ENCODE data around the gene CXCL10.

Gene CXCL10

GRCh38 chr4:76023389-76023788 is at the start of gene CXCL10:
TSS of gene CXCL10 (minus strand) at chr4:76023497. CDS start at chr4:76023431, 66 bp downstream.
- ChIA-PET POLR2A (no interaction called here), CTCF (interaction anchor here (1.5 to 3.6 kb wide), 2 partner anchors 8 to 27 kb away, joined by 3 to 22 read pairs; no protein-coding TSS in a partner anchor)
- DNase-seq (ENCODE audit: low read depth, low spot score) = no peak

GRCh38 chr4:76072760-76073159 is 49.5 kb upstream of the CXCL10 start:
- CTCF ChIA-PET = no interaction called here

More at GRCh38 chr4:76023389-76023788, at the start of gene CXCL10:
- no peak for TF ChIP-seq CTCF (IDR thresholded peaks at IDR 0.05; ENCODE audit: insufficient read depth, low read length, missing control alignments)
- no peak within 1 kb of the TSS for H3K4me3 ChIP-seq (ENCODE audit: low read depth, low read length)

GRCh38 chr4:76067652-76068286 is 44.5 kb upstream of the CXCL10 start:
- CTCF ChIA-PET = interaction anchor here (0.7 to 6.7 kb wide), 15 partner anchors 9 to 172 kb away, joined by 3 to 153 read pairs (median 4); partner anchors contain the start of gene SDAD1
- H3K4me3 ChIP-seq (ENCODE audit: low read depth, low read length) = no peak overlapping the region
- POLR2A ChIA-PET = no interaction called here
- TF ChIP-seq CTCF (IDR thresholded peaks at IDR 0.05; ENCODE audit: insufficient read depth, low read length, missing control alignments) = peak; percentile 67
- peak; percentile 29 for DNase-seq (ENCODE audit: low read depth, low spot score)

More at GRCh38 chr4:76072760-76073159, 49.5 kb upstream of the CXCL10 start:
- DNase-seq (ENCODE audit: low read depth, low spot score) = no peak
- no peak overlapping the region for H3K4me3 ChIP-seq (ENCODE audit: low read depth, low read length)
- POLR2A ChIA-PET = no interaction called here
- TF ChIP-seq CTCF (IDR thresholded peaks at IDR 0.05; ENCODE audit: insufficient read depth, low read length, missing control alignments) = no peak

GRCh38 chr4:76066546-76066945 is 43.2 kb upstream of the CXCL10 start:
- no peak for TF ChIP-seq CTCF (IDR thresholded peaks at IDR 0.05; ENCODE audit: insufficient read depth, low read length, missing control alignments)
- CTCF ChIA-PET = interaction anchor here (0.6 to 6.7 kb wide), 11 partner anchors 8 to 150 kb away, joined by 3 to 153 read pairs (median 4); partner anchors contain the start of gene SDAD1
- no peak for DNase-seq (ENCODE audit: low read depth, low spot score)
- H3K4me3 ChIP-seq (ENCODE audit: low read depth, low read length) = no peak overlapping the region
- POLR2A ChIA-PET = interaction anchor here (0.6 kb wide), 1 partner anchor 168 kb away, joined by 3 read pairs; no protein-coding TSS in a partner anchor

GRCh38 chr4:76061982-76062381 is 38.7 kb upstream of the CXCL10 start:
- POLR2A ChIA-PET = no interaction called here
- DNase-seq (ENCODE audit: low read depth, low spot score) = no peak
- CTCF ChIA-PET = interaction anchor here (1.3 to 4.8 kb wide), 4 partner anchors 25 to 146 kb away, joined by 5 to 66 read pairs (median 6); no protein-coding TSS in a partner anchor
- no peak overlapping the region for H3K4me3 ChIP-seq (ENCODE audit: low read depth, low read length)
- TF ChIP-seq CTCF (IDR thresholded peaks at IDR 0.05; ENCODE audit: insufficient read depth, low read length, missing control alignments) = no peak

GRCh38 chr4:76061421-76061820 is 38.1 kb upstream of the CXCL10 start:
- no peak for TF ChIP-seq CTCF (IDR thresholded peaks at IDR 0.05; ENCODE audit: insufficient read depth, low read length, missing control alignments)
- CTCF ChIA-PET = interaction anchor here (1.3 to 4.8 kb wide), 2 partner anchors 66 to 145 kb away, joined by 5 to 66 read pairs; no protein-coding TSS in a partner anchor
- POLR2A ChIA-PET = no interaction called here
- DNase-seq (ENCODE audit: low read depth, low spot score) = no peak
- no peak overlapping the region for H3K4me3 ChIP-seq (ENCODE audit: low read depth, low read length)

Measured in AG04449 (cell line).